ENCODE results near the gene THOC3.
"Not testable (repeated sequence)": the region's sequence is repeated elsewhere in the genome, so short reads cannot be mapped to it uniquely, and the experiment has no call there.

DNA sequence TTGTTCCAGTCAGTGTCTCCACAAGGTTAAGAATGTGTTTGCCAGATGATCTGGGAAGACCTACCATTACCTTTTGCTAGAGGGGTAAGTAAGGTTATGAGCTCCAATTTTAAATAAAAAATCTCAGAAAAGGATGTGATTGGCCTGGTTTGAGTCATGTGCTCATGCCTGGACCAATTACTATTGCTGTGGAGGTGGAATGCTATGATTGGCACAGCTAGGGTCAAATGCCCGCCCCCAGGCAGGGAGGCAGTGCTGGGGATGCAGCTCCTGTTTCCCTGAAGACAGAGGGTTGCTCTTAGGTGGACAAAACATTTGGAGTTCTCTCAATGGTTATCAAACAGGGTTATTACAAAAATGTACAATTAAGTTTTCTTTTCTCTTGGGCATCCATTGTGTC lies 29.6 kb downstream of the THOC3 start:
- not testable (repeated sequence) for TF ChIP-seq CTCF (IDR thresholded peaks at IDR 0.05; ENCODE audit: extremely low read depth in 1 of 2, insufficient read depth in 1 of 2, low read depth in 1 of 2, low read length in 2 of 2); JUN (IDR thresholded peaks at IDR 0.05; ENCODE audit: borderline replicate concordance, insufficient read depth, insufficient read length, low read depth); POLR2AphosphoS5 (IDR thresholded peaks at IDR 0.05; ENCODE audit: insufficient read depth, low read depth, low read length); EZH2 (IDR thresholded peaks at IDR 0.05; ENCODE audit: borderline replicate concordance, low read depth, low read length, severe bottlenecking)
- TF ChIP-seq, protein P1, sequence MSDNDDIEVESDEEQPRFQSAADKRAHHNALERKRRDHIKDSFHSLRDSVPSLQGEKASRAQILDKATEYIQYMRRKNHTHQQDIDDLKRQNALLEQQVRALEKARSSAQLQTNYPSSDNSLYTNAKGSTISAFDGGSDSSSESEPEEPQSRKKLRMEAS (IDR thresholded peaks at IDR 0.05; ENCODE audit: insufficient read depth, insufficient read length), result not testable (repeated sequence)
